BJ (cell line): ENCODE data around the gene GJE1. TPM values are rescaled to one million over a fixed set of nuclear protein-coding genes. Genes with fewer than 3 reads are reported as not detected.

Experiments used
- CTCF ChIA-PET: fragments of 350-600 bp; formaldehyde crosslinking; extraction: SDS; loops from one replicate; lab custom pipeline; 2021; ENCODE audit warnings: antibody characterized with exemption, inconsistent platforms; lab: Yijun Ruan, JAX
- POLR2A ChIA-PET: fragments of 300-600 bp; sonication (Branson Sonifier 250); formaldehyde crosslinking; extraction: SDS; loops from one replicate; lab custom pipeline; 2021; ENCODE audit warnings: antibody characterized with exemption; lab: Charles Lee
- DNase-seq: peaks from one replicate; pipeline ENCODE4 v3.0.0-alpha.2; 2011; ENCODE audit warnings: low read depth
- H3K27me3 ChIP-seq: 2 replicates; pipeline ENCODE4 v1.6.0; 2011; ENCODE audit warnings: low read length; ENCODE audit not compliant: control insufficient read depth, insufficient read depth
- H3K36me3 ChIP-seq: 2 replicates; pipeline ENCODE4 v1.5.1; 2011; ENCODE audit warnings: low read length; ENCODE audit not compliant: control insufficient read depth, insufficient read depth
- H3K4me3 ChIP-seq: 2 replicates; pipeline ENCODE4 v1.5.1; 2011; ENCODE audit warnings: low read depth, mild to moderate bottlenecking, control low read depth, low read length
- CTCF ChIP-seq: IDR thresholded peaks from 2 replicates; pipeline ENCODE4 v1.5.1; 2011; ENCODE audit warnings: low read depth, mild to moderate bottlenecking, control low read depth, inconsistent platforms, low read length, moderate library complexity; ENCODE audit not compliant: insufficient read depth
- polyA plus RNA-seq: library from polyadenylated mRNA; depleted of rRNA; stranded (reverse); fragments of >200 nt; gene quantifications from 2 replicates; pipeline ENCODE4 v1.2.3, GENCODE V29; 2011

GJE1 gene
- polyA plus RNA-seq, 1 experiment: not detected

- H3K36me3 ChIP-seq: peaks cover 1% of the 10 kb centered on the region
- TF ChIP-seq CTCF: no peak
- no peak for DNase-seq
- H3K4me3 ChIP-seq: no peak overlapping the region
- POLR2A ChIA-PET: no interaction called here
- CTCF ChIA-PET: interaction anchor here (2.3 kb wide), 1 partner anchor 9 kb away, joined by 15 read pairs; no protein-coding TSS in a partner anchor
- no peaks in the 10 kb centered on the region for H3K27me3 ChIP-seq
Observed at GRCh38 chr6:142165227-142165626, 32.5 kb downstream of the GJE1 start.

DNA sequence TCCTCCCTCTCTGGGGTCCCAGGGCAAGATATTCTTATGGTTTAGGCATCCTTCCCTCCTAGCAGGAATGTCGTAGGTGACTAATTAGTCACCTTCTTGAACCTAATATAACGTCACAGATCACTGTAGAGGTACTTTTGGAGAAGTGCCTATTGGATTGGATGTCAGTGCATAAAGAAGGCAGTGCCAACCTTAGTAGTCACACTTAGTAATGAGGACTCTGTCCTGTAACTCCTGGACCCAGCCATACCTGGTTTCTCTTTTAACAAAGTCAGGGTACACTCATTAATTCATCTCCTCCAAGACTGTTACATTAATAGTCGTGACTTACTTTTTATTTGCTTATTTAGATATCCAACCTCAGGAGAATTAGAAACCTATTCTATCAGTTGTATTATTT, 34.3 kb downstream of the GJE1 start:
- no peak for TF ChIP-seq CTCF
- ChIA-PET POLR2A (no interaction called here), CTCF (interaction anchor here (0.5 kb wide), 1 partner anchor 41 kb away, joined by 3 read pairs; no protein-coding TSS in a partner anchor)
- Histone ChIP-seq H3K4me3 (no peak overlapping the region), H3K36me3 (peaks cover 1% of the 10 kb centered on the region), H3K27me3 (no peaks in the 10 kb centered on the region)
- DNase-seq: no peak

- TF ChIP-seq CTCF: no peak
- CTCF ChIA-PET: interaction anchor here (0.5 kb wide), 1 partner anchor 40 kb away, joined by 3 read pairs; no protein-coding TSS in a partner anchor
- no peak for DNase-seq
- H3K27me3 ChIP-seq: no peaks in the 10 kb centered on the region
- peaks cover 1% of the 10 kb centered on the region for H3K36me3 ChIP-seq
- POLR2A ChIA-PET: no interaction called here
- no peak overlapping the region for H3K4me3 ChIP-seq
Observed at GRCh38 chr6:142167486-142167885, 34.8 kb downstream of the GJE1 start.

DNA sequence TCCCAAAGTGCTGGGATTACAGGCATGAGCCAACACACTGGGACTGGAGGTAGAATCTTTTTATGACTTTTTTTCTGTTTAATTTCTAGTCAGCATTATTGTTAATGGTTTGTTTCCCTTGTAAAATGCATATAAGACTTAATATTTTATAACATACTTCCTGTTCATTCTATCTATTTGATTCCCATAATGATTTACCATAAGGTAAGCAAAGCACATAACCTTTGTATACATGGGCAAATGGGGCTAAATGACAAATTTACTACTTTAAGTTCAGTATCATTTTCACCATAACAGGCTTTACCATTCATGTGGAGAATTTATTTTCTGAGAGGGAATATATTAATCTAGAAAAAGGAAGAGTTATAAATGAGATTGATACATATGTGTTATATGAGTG, 38.6 kb downstream of the GJE1 start:
- peaks cover 6% of the 10 kb centered on the region for H3K36me3 ChIP-seq
- no peak for DNase-seq
- ChIA-PET CTCF (interaction anchor here (3.2 kb wide), 1 partner anchor 15 kb away, joined by 14 read pairs; no protein-coding TSS in a partner anchor), POLR2A (no interaction called here)
- no peak for TF ChIP-seq CTCF
- H3K27me3 ChIP-seq: no peaks in the 10 kb centered on the region
- no peak overlapping the region for H3K4me3 ChIP-seq

- Histone ChIP-seq H3K27me3 (no peaks in the 10 kb centered on the region), H3K36me3 (peaks cover 4% of the 10 kb centered on the region), H3K4me3 (no peak overlapping the region)
- ChIA-PET POLR2A (no interaction called here), CTCF (no interaction called here)
- no peak for TF ChIP-seq CTCF
- DNase-seq: no peak
Observed at GRCh38 chr6:142172758-142173157, 40.0 kb downstream of the GJE1 start.
